Measurements from ENCODE around the gene C17orf67.
"Not testable (repeated sequence)": the region's sequence is repeated elsewhere in the genome, so short reads cannot be mapped to it uniquely, and the experiment has no call there.

The C17orf67 gene

DNA sequence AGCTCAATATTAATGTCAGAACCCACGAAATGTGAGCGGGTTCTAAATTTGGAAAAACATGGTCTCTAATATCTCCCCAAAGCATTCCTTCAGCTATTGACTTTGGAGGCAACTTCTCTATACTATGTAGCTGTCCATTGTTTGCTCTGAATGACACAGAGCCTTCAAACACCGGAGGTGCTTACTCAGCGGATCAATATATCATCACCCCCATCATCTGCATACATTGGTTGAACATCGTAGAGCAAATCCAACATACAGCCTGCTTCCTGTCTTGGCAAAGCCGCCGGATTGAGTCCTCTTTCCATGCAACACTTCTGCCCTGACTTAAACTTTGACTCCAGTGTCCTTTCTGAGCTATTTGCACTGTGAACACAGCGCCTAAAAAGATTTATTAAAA, 61.3 kb downstream of the C17orf67 start:
- H3K4me1 ChIP-seq (ENCODE audit: control insufficient read depth, insufficient read depth, low read length) = no peaks in the 10 kb centered on the region

GRCh38 chr17:56771975-56772374, 61.7 kb downstream of the C17orf67 start:
- Histone ChIP-seq H3K9ac (ENCODE audit: low read depth, low read length) (no peak overlapping the region), H3K4me1 (ENCODE audit: control insufficient read depth, insufficient read depth, low read length) (no peaks in the 10 kb centered on the region)

More for the DNA sequence above, 61.3 kb downstream of the C17orf67 start:
- no peaks in the 10 kb centered on the region for H3K9me3 ChIP-seq (ENCODE audit: control insufficient read depth, insufficient read depth, low read length)
- no peak overlapping the region for H3K27ac ChIP-seq (ENCODE audit: low read depth, low read length)
- no peaks in the 10 kb centered on the region for H3K36me3 ChIP-seq (ENCODE audit: control insufficient read depth, insufficient read depth, low read length)
- H3K27me3 ChIP-seq (ENCODE audit: control insufficient read depth, insufficient read depth, low read length) = no peaks in the 10 kb centered on the region
- H3K9ac ChIP-seq (ENCODE audit: low read depth, low read length) = no peak overlapping the region
- H3K4me3 ChIP-seq (ENCODE audit: low read depth, low read length) = no peak overlapping the region

GRCh38 chr17:56771563-56771962, 62.2 kb downstream of the C17orf67 start:
- no peaks in the 10 kb centered on the region for H3K4me1 ChIP-seq (ENCODE audit: control insufficient read depth, insufficient read depth, low read length)
- no peaks in the 10 kb centered on the region for H3K36me3 ChIP-seq (ENCODE audit: control insufficient read depth, insufficient read depth, low read length)
- no peaks in the 10 kb centered on the region for H3K27me3 ChIP-seq (ENCODE audit: control insufficient read depth, insufficient read depth, low read length)
- H3K9me3 ChIP-seq (ENCODE audit: control insufficient read depth, insufficient read depth, low read length) = no peaks in the 10 kb centered on the region
- no peak overlapping the region for H3K4me3 ChIP-seq (ENCODE audit: low read depth, low read length)
- H3K9ac ChIP-seq (ENCODE audit: low read depth, low read length) = no peak overlapping the region
- no peak overlapping the region for H3K27ac ChIP-seq (ENCODE audit: low read depth, low read length)

More at GRCh38 chr17:56771975-56772374, 61.7 kb downstream of the C17orf67 start:
- Histone ChIP-seq H3K27me3 (ENCODE audit: control insufficient read depth, insufficient read depth, low read length) (no peaks in the 10 kb centered on the region), H3K4me3 (ENCODE audit: low read depth, low read length) (no peak overlapping the region), H3K36me3 (ENCODE audit: control insufficient read depth, insufficient read depth, low read length) (no peaks in the 10 kb centered on the region), H3K9me3 (ENCODE audit: control insufficient read depth, insufficient read depth, low read length) (no peaks in the 10 kb centered on the region), H3K27ac (ENCODE audit: low read depth, low read length) (no peak overlapping the region)

- Histone ChIP-seq H3K27ac (ENCODE audit: low read depth, low read length) (no peak overlapping the region), H3K4me1 (ENCODE audit: control insufficient read depth, insufficient read depth, low read length) (no peaks in the 10 kb centered on the region), H3K9ac (ENCODE audit: low read depth, low read length) (no peak overlapping the region), H3K4me3 (ENCODE audit: low read depth, low read length) (no peak overlapping the region), H3K9me3 (ENCODE audit: control insufficient read depth, insufficient read depth, low read length) (no peaks in the 10 kb centered on the region), H3K27me3 (ENCODE audit: control insufficient read depth, insufficient read depth, low read length) (no peaks in the 10 kb centered on the region), H3K36me3 (ENCODE audit: control insufficient read depth, insufficient read depth, low read length) (no peaks in the 10 kb centered on the region)
These were observed 63.3 kb downstream of the C17orf67 start for GRCh38 chr17:56770427-56770826.

- H3K4me3 ChIP-seq (ENCODE audit: low read depth, low read length) = no peak overlapping the region
- H3K9ac ChIP-seq (ENCODE audit: low read depth, low read length) = no peak overlapping the region
- no peaks in the 10 kb centered on the region for H3K4me1 ChIP-seq (ENCODE audit: control insufficient read depth, insufficient read depth, low read length)
- H3K27me3 ChIP-seq (ENCODE audit: control insufficient read depth, insufficient read depth, low read length) = no peaks in the 10 kb centered on the region
- no peak overlapping the region for H3K27ac ChIP-seq (ENCODE audit: low read depth, low read length)
- no peaks in the 10 kb centered on the region for H3K9me3 ChIP-seq (ENCODE audit: control insufficient read depth, insufficient read depth, low read length)
- no peaks in the 10 kb centered on the region for H3K36me3 ChIP-seq (ENCODE audit: control insufficient read depth, insufficient read depth, low read length)
These were observed 68.3 kb downstream of the C17orf67 start for GRCh38 chr17:56765449-56765848.

DNA sequence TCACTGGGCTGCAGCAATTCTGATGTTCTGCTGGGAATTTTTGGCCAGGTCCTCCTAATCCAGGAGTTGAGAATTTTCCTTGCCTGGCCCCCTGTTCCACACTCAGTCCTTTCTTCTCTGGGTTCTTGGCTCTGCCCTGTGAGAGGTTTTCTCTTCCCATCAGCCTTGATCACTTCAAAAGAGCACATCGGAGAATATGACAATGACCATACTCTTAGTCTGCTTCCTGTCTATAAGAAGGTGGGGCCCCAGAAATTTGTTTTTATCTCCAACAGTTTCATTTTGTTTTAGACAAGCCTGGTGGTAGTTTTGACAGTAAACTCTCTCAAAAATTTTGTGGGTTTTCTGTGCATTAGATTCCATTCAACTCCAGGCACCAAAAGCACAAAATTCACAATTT, 70.7 kb downstream of the C17orf67 start:
- Histone ChIP-seq H3K4me1 (ENCODE audit: control insufficient read depth, insufficient read depth, low read length) (no peaks in the 10 kb centered on the region), H3K9me3 (ENCODE audit: control insufficient read depth, insufficient read depth, low read length) (no peaks in the 10 kb centered on the region), H3K36me3 (ENCODE audit: control insufficient read depth, insufficient read depth, low read length) (no peaks in the 10 kb centered on the region), H3K9ac (ENCODE audit: low read depth, low read length) (no peak overlapping the region), H3K27me3 (ENCODE audit: control insufficient read depth, insufficient read depth, low read length) (no peaks in the 10 kb centered on the region), H3K4me3 (ENCODE audit: low read depth, low read length) (no peak overlapping the region), H3K27ac (ENCODE audit: low read depth, low read length) (no peak overlapping the region)

GRCh38 chr17:56762144-56762543, 71.6 kb downstream of the C17orf67 start:
- Histone ChIP-seq H3K36me3 (ENCODE audit: control insufficient read depth, insufficient read depth, low read length) (no peaks in the 10 kb centered on the region), H3K9ac (ENCODE audit: low read depth, low read length) (no peak overlapping the region), H3K4me1 (ENCODE audit: control insufficient read depth, insufficient read depth, low read length) (no peaks in the 10 kb centered on the region), H3K9me3 (ENCODE audit: control insufficient read depth, insufficient read depth, low read length) (no peaks in the 10 kb centered on the region), H3K27me3 (ENCODE audit: control insufficient read depth, insufficient read depth, low read length) (no peaks in the 10 kb centered on the region), H3K27ac (ENCODE audit: low read depth, low read length) (no peak overlapping the region), H3K4me3 (ENCODE audit: low read depth, low read length) (no peak overlapping the region)

- Histone ChIP-seq H3K4me1 (ENCODE audit: control insufficient read depth, insufficient read depth, low read length) (no peaks in the 10 kb centered on the region), H3K4me3 (ENCODE audit: low read depth, low read length) (no peak overlapping the region), H3K36me3 (ENCODE audit: control insufficient read depth, insufficient read depth, low read length) (no peaks in the 10 kb centered on the region), H3K9ac (ENCODE audit: low read depth, low read length) (no peak overlapping the region), H3K27ac (ENCODE audit: low read depth, low read length) (no peak overlapping the region), H3K27me3 (ENCODE audit: control insufficient read depth, insufficient read depth, low read length) (no peaks in the 10 kb centered on the region), H3K9me3 (ENCODE audit: control insufficient read depth, insufficient read depth, low read length) (no peaks in the 10 kb centered on the region)
These were observed 72.3 kb downstream of the C17orf67 start for GRCh38 chr17:56761387-56761786.

DNA sequence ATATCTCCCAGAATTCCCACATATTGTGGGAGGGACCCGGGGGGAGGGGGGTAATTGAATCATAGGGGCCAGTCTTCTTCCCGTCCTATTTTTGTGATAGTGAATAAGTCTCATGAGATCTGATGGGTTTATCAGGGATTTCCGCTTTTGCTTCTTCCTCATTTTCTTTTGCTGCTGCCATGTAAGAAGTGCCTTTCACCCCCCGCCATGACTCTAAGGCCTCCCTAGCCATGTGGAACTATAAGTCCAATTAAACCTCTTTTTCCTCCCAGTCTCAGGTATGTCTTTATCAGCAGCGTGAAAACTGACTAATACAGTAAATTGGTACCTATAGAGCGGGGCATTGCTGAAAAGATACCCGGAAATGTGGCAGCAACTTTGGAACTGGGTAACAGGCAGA, 76.1 kb downstream of the C17orf67 start:
- H3K4me3 ChIP-seq (ENCODE audit: low read depth, low read length); H3K36me3 ChIP-seq (ENCODE audit: control insufficient read depth, insufficient read depth, low read length); H3K9ac ChIP-seq (ENCODE audit: low read depth, low read length); H3K27ac ChIP-seq (ENCODE audit: low read depth, low read length); H3K9me3 ChIP-seq (ENCODE audit: control insufficient read depth, insufficient read depth, low read length); H3K27me3 ChIP-seq (ENCODE audit: control insufficient read depth, insufficient read depth, low read length): not testable (repeated sequence)
- H3K4me1 ChIP-seq (ENCODE audit: control insufficient read depth, insufficient read depth, low read length) = 0 out of 2 replicates have a peak, but pooled peaks cover 12% of the 10 kb centered on the region

DNA sequence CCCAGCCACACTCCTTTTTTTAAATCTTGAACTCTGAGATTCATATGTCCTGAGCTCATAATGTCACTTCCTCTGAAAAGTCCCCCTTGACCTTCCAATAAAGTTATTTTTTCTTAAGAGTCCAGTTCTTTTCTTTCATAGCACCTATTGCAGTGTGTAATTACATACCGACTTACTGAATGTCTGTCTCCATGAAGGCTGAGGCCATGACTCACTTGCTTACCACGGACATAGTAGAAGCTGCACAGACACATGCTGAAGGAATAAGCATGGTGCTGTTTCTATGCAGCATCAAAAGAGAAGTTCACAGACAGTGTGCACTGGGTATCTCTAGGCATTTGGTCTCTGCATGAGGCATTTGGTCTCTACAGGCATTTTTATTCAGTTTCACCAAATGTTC, 77.2 kb downstream of the C17orf67 start:
- no peak overlapping the region for H3K4me3 ChIP-seq (ENCODE audit: low read depth, low read length)
- no peaks in the 10 kb centered on the region for H3K9me3 ChIP-seq (ENCODE audit: control insufficient read depth, insufficient read depth, low read length)
- no peak overlapping the region for H3K27ac ChIP-seq (ENCODE audit: low read depth, low read length)
- H3K9ac ChIP-seq (ENCODE audit: low read depth, low read length) = no peak overlapping the region
- no peaks in the 10 kb centered on the region for H3K27me3 ChIP-seq (ENCODE audit: control insufficient read depth, insufficient read depth, low read length)
- H3K36me3 ChIP-seq (ENCODE audit: control insufficient read depth, insufficient read depth, low read length) = no peaks in the 10 kb centered on the region
- H3K4me1 ChIP-seq (ENCODE audit: control insufficient read depth, insufficient read depth, low read length) = 0 out of 2 replicates have a peak, but pooled peaks cover 12% of the 10 kb centered on the region

GRCh38 chr17:56755310-56755709, 78.4 kb downstream of the C17orf67 start:
- Histone ChIP-seq H3K4me3 (ENCODE audit: low read depth, low read length) (no peak overlapping the region), H3K9ac (ENCODE audit: low read depth, low read length) (no peak overlapping the region), H3K27ac (ENCODE audit: low read depth, low read length) (no peak overlapping the region), H3K4me1 (ENCODE audit: control insufficient read depth, insufficient read depth, low read length) (peaks cover 19% of the 10 kb centered on the region), H3K9me3 (ENCODE audit: control insufficient read depth, insufficient read depth, low read length) (no peaks in the 10 kb centered on the region), H3K27me3 (ENCODE audit: control insufficient read depth, insufficient read depth, low read length) (no peaks in the 10 kb centered on the region), H3K36me3 (ENCODE audit: control insufficient read depth, insufficient read depth, low read length) (no peaks in the 10 kb centered on the region)

All from HUES48 (cell line).